Measurements from ENCODE around the gene LSAMP. TPM values are rescaled to one million over a fixed set of nuclear protein-coding genes. Genes with fewer than 3 reads are reported as not detected.

Gene LSAMP
- total and polyA plus RNA-seq, 2 of the 8 experiments (the other 6 are each of a cell fraction or from before 2014, with no cell fraction given), result 1.8 to 5.7 TPM

DNA sequence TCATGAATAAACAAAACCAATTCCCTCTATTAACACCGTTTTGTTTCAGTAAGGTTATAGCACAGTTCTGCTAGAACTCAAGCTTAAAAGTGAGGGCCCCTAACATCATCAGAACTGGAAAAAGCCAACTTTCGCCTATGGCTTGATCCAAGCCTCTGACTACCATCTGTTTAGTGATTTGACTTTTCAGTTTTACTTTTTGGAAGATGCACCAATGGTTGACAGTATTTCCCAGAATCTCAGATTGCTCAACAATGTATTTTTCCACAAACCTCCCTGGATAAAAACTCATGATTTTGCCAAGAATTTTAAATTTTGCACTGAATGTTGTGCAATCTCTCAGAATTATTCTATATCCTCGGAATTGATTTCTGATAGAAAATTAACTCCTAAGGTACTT is 190.7 kb downstream of the LSAMP start:
- Histone ChIP-seq H3K23me2 (ENCODE audit: low read depth, low read length) (no peaks in the 10 kb centered on the region), H3K56ac (replicated peaks; ENCODE audit: insufficient read length, low read depth, low read length) (no peak overlapping the region), H3K14ac (ENCODE audit: insufficient read length) (no peak overlapping the region), H2AK5ac (ENCODE audit: low read depth, low read length) (no peak overlapping the region), H3K23ac (ENCODE audit: insufficient read length) (no peak overlapping the region), H2BK15ac (ENCODE audit: low read length) (no peak overlapping the region), H3K4me1 (replicated peaks in 1 of 4; ENCODE audit: control insufficient read depth in 3 of 4, insufficient read depth in 4 of 4, low read length in 3 of 4) (peaks cover 0 to 12% (median 4%) of the 10 kb centered on the region in 4 experiments; a peak in 5 of 7 replicates), H4K8ac (ENCODE audit: extremely low read depth, insufficient read depth, low read length) (no peak overlapping the region), H3K4ac (replicated peaks; ENCODE audit: insufficient read length, low read depth, low read length) (no peak overlapping the region), H2BK12ac (ENCODE audit: low read depth, low read length) (no peak overlapping the region), H3K79me1 (ENCODE audit: low read depth, low read length) (no peaks in the 10 kb centered on the region), H3K9me3 (ENCODE audit: insufficient read depth in 2 of 2, low read depth in 1 of 2, low read length in 1 of 2) (no peaks in the 10 kb centered on the region), H3K36me3 (ENCODE audit: control insufficient read depth in 2 of 4, insufficient read depth in 4 of 4, low read length in 3 of 4) (no peaks in the 10 kb centered on the region), H4K91ac (replicated peaks; ENCODE audit: insufficient read length, low read length) (no peak overlapping the region), H2BK20ac (ENCODE audit: low read length) (no peak overlapping the region), H3K9ac (replicated peaks in 1 of 4; ENCODE audit: extremely low read depth in 1 of 4, low read depth in 3 of 4, low read length in 3 of 4) (no peak overlapping the region), H3K4me3 (ENCODE audit: extremely low read depth in 1 of 4, insufficient read depth in 2 of 4, low read depth in 3 of 4, low read length in 4 of 4) (no peak overlapping the region), H3K18ac (ENCODE audit: extremely low read depth, low read length) (no peak overlapping the region), H3K27ac (ENCODE audit: low read depth, low read length) (no peak overlapping the region), H4K20me1 (replicated peaks in 1 of 2; ENCODE audit: control insufficient read depth in 1 of 2, insufficient read depth in 2 of 2, low read length in 2 of 2) (no peaks in the 10 kb centered on the region), H2AFZ (ENCODE audit: low read length) (no peak overlapping the region), H3K79me2 (ENCODE audit: control insufficient read depth in 1 of 2, insufficient read depth in 2 of 2, low read length in 2 of 2) (no peaks in the 10 kb centered on the region), H2BK5ac (ENCODE audit: low read depth, low read length) (no peak overlapping the region), H2BK120ac (replicated peaks; ENCODE audit: low read depth, low read length) (no peak overlapping the region), H3K27me3 (replicated peaks in 1 of 4; ENCODE audit: control insufficient read depth in 3 of 4, extremely low read depth in 1 of 4, insufficient read depth in 3 of 4, low read length in 3 of 4) (peaks cover 0 to 11% (median 4%) of the 10 kb centered on the region in 4 experiments; a peak in 5 of 7 replicates), H3K4me2 (ENCODE audit: insufficient read depth in 1 of 2, low read depth in 2 of 2, low read length in 2 of 2) (no peak overlapping the region), H4K5ac (ENCODE audit: insufficient read length, low read depth, low read length) (no peak overlapping the region)
- POLR2A ChIA-PET (ENCODE audit: partially characterized antibody), result no interaction called here
- whole genome bisulfite sequencing, 2 experiments (ENCODE audit: extremely low coverage in 1 of 2, insufficient coverage in 1 of 2, insufficient read length in 1 of 2, insufficient replicate concordance in 2 of 2, low coverage in 1 of 2, low lambda C conversion rate in 2 of 2, missing lambda C conversion rate in 1 of 2), result 87% methylated on average over 3 of the region's 3 CpGs; no CpG with 5 or more reads in 1 of the 2 experiments
- CTCF ChIA-PET (ENCODE audit: partially characterized antibody), result no interaction called here
- DNase-seq (ENCODE audit: low read depth in 1 of 2, low spot score in 2 of 2), result no peak
- TF ChIP-seq PHF8 (conservative IDR thresholded peaks at IDR 0.05; ENCODE audit: low read depth, low read length), result no peak
- TF ChIP-seq BCL11A (IDR thresholded peaks at IDR 0.05; ENCODE audit: low read depth in 2 of 2, low read length in 2 of 2), result no peak
- no peak for TF ChIP-seq ASH2L (IDR thresholded peaks at IDR 0.05; ENCODE audit: low read length)
- no peak for TF ChIP-seq JUND (IDR thresholded peaks at IDR 0.05; ENCODE audit: low read length)
- no peak for TF ChIP-seq SIN3A (conservative IDR thresholded peaks at IDR 0.05 in 1 of 2, IDR thresholded peaks at IDR 0.05 in 1 of 2; ENCODE audit: low read depth in 1 of 2, low read length in 2 of 2)
- FAIRE-seq, result no peak

Data from H1 (cell line).